ENCODE data around the gene PTPN14.

PTPN14 gene

DNA sequence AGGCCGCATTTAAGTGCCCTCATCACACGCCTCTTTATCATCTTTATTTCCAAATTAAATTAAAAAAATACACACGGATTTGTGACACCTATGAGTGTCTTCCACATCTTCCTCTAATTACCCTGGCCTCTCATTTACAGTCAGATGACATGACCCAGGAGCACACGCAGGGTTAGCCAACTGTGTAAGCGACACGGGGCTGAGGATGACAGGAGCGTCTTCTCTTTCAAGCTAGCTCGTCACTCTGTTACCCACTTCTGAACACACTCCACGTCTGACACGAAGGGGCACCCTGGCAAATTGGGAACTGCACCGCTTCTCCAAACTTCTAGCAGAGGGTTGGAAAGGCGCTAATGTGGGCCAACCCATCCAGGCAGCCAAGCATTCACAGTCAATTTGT, 158.3 kb downstream of the PTPN14 start:
- TF ChIP-seq ZFX (IDR thresholded peaks at IDR 0.05; ENCODE audit: borderline replicate concordance) = no peak
- TF ChIP-seq, protein P1, sequence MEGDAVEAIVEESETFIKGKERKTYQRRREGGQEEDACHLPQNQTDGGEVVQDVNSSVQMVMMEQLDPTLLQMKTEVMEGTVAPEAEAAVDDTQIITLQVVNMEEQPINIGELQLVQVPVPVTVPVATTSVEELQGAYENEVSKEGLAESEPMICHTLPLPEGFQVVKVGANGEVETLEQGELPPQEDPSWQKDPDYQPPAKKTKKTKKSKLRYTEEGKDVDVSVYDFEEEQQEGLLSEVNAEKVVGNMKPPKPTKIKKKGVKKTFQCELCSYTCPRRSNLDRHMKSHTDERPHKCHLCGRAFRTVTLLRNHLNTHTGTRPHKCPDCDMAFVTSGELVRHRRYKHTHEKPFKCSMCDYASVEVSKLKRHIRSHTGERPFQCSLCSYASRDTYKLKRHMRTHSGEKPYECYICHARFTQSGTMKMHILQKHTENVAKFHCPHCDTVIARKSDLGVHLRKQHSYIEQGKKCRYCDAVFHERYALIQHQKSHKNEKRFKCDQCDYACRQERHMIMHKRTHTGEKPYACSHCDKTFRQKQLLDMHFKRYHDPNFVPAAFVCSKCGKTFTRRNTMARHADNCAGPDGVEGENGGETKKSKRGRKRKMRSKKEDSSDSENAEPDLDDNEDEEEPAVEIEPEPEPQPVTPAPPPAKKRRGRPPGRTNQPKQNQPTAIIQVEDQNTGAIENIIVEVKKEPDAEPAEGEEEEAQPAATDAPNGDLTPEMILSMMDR (IDR thresholded peaks at IDR 0.05) = no peak
- no peak overlapping the region for H3K27ac ChIP-seq

- H3K27ac ChIP-seq = no peak overlapping the region
Measured at GRCh38 chr1:214391873-214392645, 159.3 kb downstream of the PTPN14 start.

DNA sequence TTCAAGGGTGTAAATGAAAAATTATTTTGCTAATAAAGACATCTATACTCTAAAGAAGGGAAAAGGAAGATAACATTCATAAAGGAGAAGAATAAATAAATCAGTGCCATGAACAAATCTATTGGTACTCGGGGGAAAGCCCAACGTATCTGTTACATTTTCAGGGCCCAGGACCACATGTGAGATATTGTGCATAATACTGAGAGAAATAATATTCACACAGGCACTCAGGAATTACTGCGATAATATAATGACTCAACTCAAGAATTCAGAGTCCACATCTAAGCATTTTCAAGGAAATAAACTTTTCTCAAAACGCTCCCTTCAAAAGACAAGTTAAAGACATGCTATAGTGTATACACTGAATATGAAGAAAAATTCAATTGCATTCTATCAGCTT, 161.7 kb downstream of the PTPN14 start:
- TF ChIP-seq, protein P1 (IDR thresholded peaks at IDR 0.05) = no peak
- no peak for TF ChIP-seq ZFX (IDR thresholded peaks at IDR 0.05; ENCODE audit: borderline replicate concordance)
- H3K27ac ChIP-seq = no peak overlapping the region

More at GRCh38 chr1:214391873-214392645, 159.3 kb downstream of the PTPN14 start:
- TF ChIP-seq ZFX (IDR thresholded peaks at IDR 0.05; ENCODE audit: borderline replicate concordance) = no peak
- TF ChIP-seq, protein P1 (IDR thresholded peaks at IDR 0.05) = no peak

- TF ChIP-seq, protein P1 (IDR thresholded peaks at IDR 0.05) = no peak
- no peak for TF ChIP-seq ZFX (IDR thresholded peaks at IDR 0.05; ENCODE audit: borderline replicate concordance)
Measured at GRCh38 chr1:214386747-214387146, 164.7 kb downstream of the PTPN14 start.

DNA sequence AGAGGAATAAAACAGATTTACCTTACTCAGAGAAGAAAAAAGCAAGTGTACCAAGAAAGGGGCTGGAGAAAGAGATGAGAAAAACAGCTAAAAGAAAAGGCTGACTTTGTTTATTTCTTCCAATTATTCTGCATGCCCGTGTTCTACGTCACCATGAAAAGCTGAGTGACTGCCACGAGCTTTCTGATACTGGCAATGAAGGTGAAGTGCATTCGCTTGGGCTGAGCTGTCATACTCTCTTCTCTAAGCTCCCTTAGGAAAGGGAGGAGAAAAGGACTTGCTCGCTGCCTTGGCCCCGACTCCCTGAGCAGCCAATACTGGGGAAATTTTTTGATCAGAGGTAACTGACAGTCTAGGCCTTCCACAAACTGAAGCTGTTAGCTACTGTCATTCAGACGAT, 165.1 kb downstream of the PTPN14 start:
- H3K27ac ChIP-seq = no peak overlapping the region

More at GRCh38 chr1:214386747-214387146, 164.7 kb downstream of the PTPN14 start:
- no peak overlapping the region for H3K27ac ChIP-seq

GRCh38 chr1:214385428-214385827, 166.0 kb downstream of the PTPN14 start:
- no peak for TF ChIP-seq ZFX (IDR thresholded peaks at IDR 0.05; ENCODE audit: borderline replicate concordance)
- TF ChIP-seq, protein P1 (IDR thresholded peaks at IDR 0.05) = no peak
- no peak overlapping the region for H3K27ac ChIP-seq

More for the DNA sequence above, 165.1 kb downstream of the PTPN14 start:
- TF ChIP-seq, protein P1 (IDR thresholded peaks at IDR 0.05) = no peak
- TF ChIP-seq ZFX (IDR thresholded peaks at IDR 0.05; ENCODE audit: borderline replicate concordance) = no peak

GRCh38 chr1:214384373-214385079, 166.9 kb downstream of the PTPN14 start:
- TF ChIP-seq, protein P1 (IDR thresholded peaks at IDR 0.05) = no peak
- no peak for TF ChIP-seq ZFX (IDR thresholded peaks at IDR 0.05; ENCODE audit: borderline replicate concordance)
- no peak overlapping the region for H3K27ac ChIP-seq

Data from 22Rv1 (cell line).